ENCODE measurements around the gene WDCP. TPM values are rescaled to one million over a fixed set of nuclear protein-coding genes. Genes with fewer than 3 reads are reported as not detected.
"Not testable (repeated sequence)": the region's sequence is repeated elsewhere in the genome, so short reads cannot be mapped to it uniquely, and the experiment has no call there.

The WDCP gene, protein sequence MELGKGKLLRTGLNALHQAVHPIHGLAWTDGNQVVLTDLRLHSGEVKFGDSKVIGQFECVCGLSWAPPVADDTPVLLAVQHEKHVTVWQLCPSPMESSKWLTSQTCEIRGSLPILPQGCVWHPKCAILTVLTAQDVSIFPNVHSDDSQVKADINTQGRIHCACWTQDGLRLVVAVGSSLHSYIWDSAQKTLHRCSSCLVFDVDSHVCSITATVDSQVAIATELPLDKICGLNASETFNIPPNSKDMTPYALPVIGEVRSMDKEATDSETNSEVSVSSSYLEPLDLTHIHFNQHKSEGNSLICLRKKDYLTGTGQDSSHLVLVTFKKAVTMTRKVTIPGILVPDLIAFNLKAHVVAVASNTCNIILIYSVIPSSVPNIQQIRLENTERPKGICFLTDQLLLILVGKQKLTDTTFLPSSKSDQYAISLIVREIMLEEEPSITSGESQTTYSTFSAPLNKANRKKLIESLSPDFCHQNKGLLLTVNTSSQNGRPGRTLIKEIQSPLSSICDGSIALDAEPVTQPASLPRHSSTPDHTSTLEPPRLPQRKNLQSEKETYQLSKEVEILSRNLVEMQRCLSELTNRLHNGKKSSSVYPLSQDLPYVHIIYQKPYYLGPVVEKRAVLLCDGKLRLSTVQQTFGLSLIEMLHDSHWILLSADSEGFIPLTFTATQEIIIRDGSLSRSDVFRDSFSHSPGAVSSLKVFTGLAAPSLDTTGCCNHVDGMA
- 10 to 100 TPM; 23.2 to 24.1 TPM for total RNA-seq

- Mint-ChIP-seq H3K27ac (peak within 1 kb of the TSS; percentile 88), H3K36me3 (ENCODE audit: low read depth) (peaks cover 6% of the 10 kb centered on the region), H3K4me3 (peak within 1 kb of the TSS; percentile 90), H3K27me3 (ENCODE audit: low read depth) (peaks cover 5% of the 10 kb centered on the region), H3K4me1 (ENCODE audit: low read depth) (peaks cover 37% of the 10 kb centered on the region), H3K9me3 (ENCODE audit: insufficient read depth) (no peaks in the 10 kb centered on the region)
- ChIA-PET CTCF (interaction anchor here (0.9 to 2.3 kb wide), 6 partner anchors 13 to 222 kb away, joined by 3 to 19 read pairs (median 8); partner anchors contain the start of genes ATAD2B, SF3B6 and TP53I3), POLR2A (interaction anchor here (0.6 to 1.8 kb wide), 7 partner anchors 19 to 121 kb away, joined by 3 to 24 read pairs (median 8); partner anchors contain the start of genes ATAD2B, SF3B6, TP53I3 and UBXN2A)
- ATAC-seq (peak; percentile 99), DNase-seq (peak; percentile 98)
Measured at GRCh38 chr2:24046930-24047702, at the start of gene WDCP. WDCP (minus strand) TSS chr2:24047391; CDS start chr2:24039494, 7,897 bp downstream.

DNA sequence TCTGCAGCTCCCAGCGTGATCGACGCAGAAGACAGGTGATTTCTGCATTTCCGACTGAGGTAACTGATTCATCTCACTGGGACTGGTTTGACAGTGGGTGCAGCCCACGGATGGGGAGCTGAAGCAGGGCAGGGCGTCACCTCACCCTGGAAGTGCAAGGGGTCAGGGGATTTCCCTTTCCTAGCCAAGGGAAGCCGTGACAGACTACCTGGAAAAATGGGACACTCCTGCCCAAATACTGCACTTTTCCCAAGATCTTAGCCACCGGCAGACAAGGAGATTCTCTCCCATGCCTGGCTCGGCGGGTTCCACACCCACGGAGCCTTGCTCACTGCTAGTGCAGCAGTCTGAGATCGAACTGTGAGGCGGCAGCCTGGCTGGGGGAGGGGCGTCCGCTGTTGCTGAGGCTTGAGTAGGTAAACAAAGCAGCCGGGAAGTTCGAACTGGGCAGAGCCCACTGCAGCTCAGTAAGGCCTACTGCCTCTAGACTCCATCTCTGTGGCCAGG is 48.0 kb upstream of the WDCP start:
- H3K36me3 Mint-ChIP-seq (ENCODE audit: low read depth); H3K27me3 Mint-ChIP-seq (ENCODE audit: low read depth); DNase-seq; H3K4me1 Mint-ChIP-seq (ENCODE audit: low read depth); H3K9me3 Mint-ChIP-seq (ENCODE audit: insufficient read depth); H3K27ac Mint-ChIP-seq; H3K4me3 Mint-ChIP-seq; ATAC-seq; POLR2A ChIA-PET: not testable (repeated sequence)
- CTCF ChIA-PET, result interaction anchor here (0.7 kb wide), 1 partner anchor 10 kb away, joined by 3 read pairs; the partner anchor contains the start of gene TP53I3

GRCh38 chr2:24093270-24093669 is 46.1 kb upstream of the WDCP start:
- ATAC-seq; H3K9me3 Mint-ChIP-seq (ENCODE audit: insufficient read depth); CTCF ChIA-PET; DNase-seq; H3K4me1 Mint-ChIP-seq (ENCODE audit: low read depth); H3K4me3 Mint-ChIP-seq; H3K27me3 Mint-ChIP-seq (ENCODE audit: low read depth); H3K27ac Mint-ChIP-seq; H3K36me3 Mint-ChIP-seq (ENCODE audit: low read depth); POLR2A ChIA-PET: not testable (repeated sequence)

- peaks cover 2% of the 10 kb centered on the region for H3K36me3 Mint-ChIP-seq (ENCODE audit: low read depth)
- CTCF ChIA-PET, result no interaction called here
- ATAC-seq, result no peak
Measured at GRCh38 chr2:24088821-24089359, 41.7 kb upstream of the WDCP start.

GRCh38 chr2:24087032-24087431 is 39.8 kb upstream of the WDCP start:
- ChIA-PET CTCF (interaction anchor here (1.5 kb wide), 1 partner anchor 40 kb away, joined by 4 read pairs; the partner anchor contains the start of gene WDCP), POLR2A (no interaction called here)
- ATAC-seq (no peak), DNase-seq (no peak)
- H3K9me3 Mint-ChIP-seq (ENCODE audit: insufficient read depth), result no peaks in the 10 kb centered on the region
- H3K27me3 Mint-ChIP-seq (ENCODE audit: low read depth), result no peaks in the 10 kb centered on the region
- H3K27ac Mint-ChIP-seq, result no peak overlapping the region
- peaks cover 4% of the 10 kb centered on the region for H3K36me3 Mint-ChIP-seq (ENCODE audit: low read depth)
- no peak overlapping the region for H3K4me3 Mint-ChIP-seq
- H3K4me1 Mint-ChIP-seq (ENCODE audit: low read depth), result peaks cover 19% of the 10 kb centered on the region

More at GRCh38 chr2:24088821-24089359, 41.7 kb upstream of the WDCP start:
- no peaks in the 10 kb centered on the region for H3K9me3 Mint-ChIP-seq (ENCODE audit: insufficient read depth)
- POLR2A ChIA-PET, result no interaction called here
- no peak overlapping the region for H3K4me3 Mint-ChIP-seq
- H3K27me3 Mint-ChIP-seq (ENCODE audit: low read depth), result no peaks in the 10 kb centered on the region
- DNase-seq, result no peak
- H3K27ac Mint-ChIP-seq, result no peak overlapping the region
- H3K4me1 Mint-ChIP-seq (ENCODE audit: low read depth), result peaks cover 11% of the 10 kb centered on the region

GRCh38 chr2:24086241-24086640 is 39.0 kb upstream of the WDCP start:
- no peak overlapping the region for H3K27ac Mint-ChIP-seq
- DNase-seq (no peak), ATAC-seq (no peak)
- peaks cover 7% of the 10 kb centered on the region for H3K36me3 Mint-ChIP-seq (ENCODE audit: low read depth)
- no peaks in the 10 kb centered on the region for H3K27me3 Mint-ChIP-seq (ENCODE audit: low read depth)
- H3K4me1 Mint-ChIP-seq (ENCODE audit: low read depth), result peaks cover 19% of the 10 kb centered on the region
- no peaks in the 10 kb centered on the region for H3K9me3 Mint-ChIP-seq (ENCODE audit: insufficient read depth)
- no peak overlapping the region for H3K4me3 Mint-ChIP-seq
- POLR2A ChIA-PET, result no interaction called here
- CTCF ChIA-PET, result no interaction called here

GRCh38 chr2:24085200-24085489 is 38.0 kb upstream of the WDCP start:
- peaks cover 9% of the 10 kb centered on the region for H3K36me3 Mint-ChIP-seq (ENCODE audit: low read depth)
- DNase-seq (no peak), ATAC-seq (no peak)
- no peaks in the 10 kb centered on the region for H3K9me3 Mint-ChIP-seq (ENCODE audit: insufficient read depth)
- H3K4me1 Mint-ChIP-seq (ENCODE audit: low read depth), result peaks cover 19% of the 10 kb centered on the region
- no peak overlapping the region for H3K27ac Mint-ChIP-seq
- no peaks in the 10 kb centered on the region for H3K27me3 Mint-ChIP-seq (ENCODE audit: low read depth)
- H3K4me3 Mint-ChIP-seq, result peak overlapping the region; percentile 88
- ChIA-PET CTCF (interaction anchor here (1.0 to 4.6 kb wide), 25 partner anchors 9 to 742 kb away, joined by 3 to 74 read pairs (median 7); partner anchors contain the start of genes ATAD2B, FAM228B, FKBP1B and PFN4), POLR2A (interaction anchor here (0.6 to 2.0 kb wide), 3 partner anchors 9 to 158 kb away, joined by 3 to 5 read pairs (median 4); partner anchors contain the start of genes ATAD2B and SF3B6)

DNA sequence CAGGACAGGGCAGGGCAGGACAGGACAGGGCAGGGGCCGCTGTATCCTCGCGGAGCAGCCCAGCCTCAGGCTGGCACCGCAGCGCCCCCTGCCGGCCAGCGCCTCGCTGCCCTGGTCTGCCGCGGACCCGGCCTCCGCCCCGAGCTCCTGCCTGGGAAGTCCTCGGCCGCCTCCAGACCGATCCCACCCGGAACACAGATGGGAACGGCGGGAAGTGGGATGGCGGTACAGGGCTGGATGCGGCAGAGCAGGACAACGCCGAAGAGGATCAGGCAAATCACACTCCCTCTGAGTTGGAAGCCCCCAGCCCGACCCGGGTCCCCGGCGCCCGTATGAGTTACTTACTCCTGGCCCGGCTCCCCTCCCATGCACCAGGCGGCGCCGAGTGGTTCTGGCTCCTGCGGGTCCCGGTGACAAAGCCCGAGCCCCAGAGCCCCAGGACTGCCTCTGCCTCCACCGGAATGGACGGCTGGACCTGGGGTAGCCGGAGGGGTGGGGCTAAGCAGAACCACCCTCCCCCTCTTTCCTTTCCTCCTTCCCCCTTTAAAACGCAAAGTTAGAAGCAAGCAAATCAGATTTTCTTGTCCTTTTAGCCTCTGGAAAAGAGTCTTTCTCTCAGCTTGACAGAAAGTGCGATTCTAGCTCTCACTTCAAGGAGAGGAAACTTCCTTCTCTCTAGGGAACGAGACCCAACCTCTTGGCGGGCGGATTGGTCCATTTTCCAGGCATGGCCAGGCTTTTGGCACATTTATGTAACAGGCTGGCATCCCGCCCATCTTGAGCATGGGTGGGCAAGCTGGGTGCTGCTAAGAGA is 37.4 kb upstream of the WDCP start, which contains the start of gene TP53I3:
TP53I3 (minus strand) TSS at position 449 of the 814 bp plus-strand sequence. CDS start 508 bp downstream, outside the sequence.
- POLR2A ChIA-PET, result interaction anchor here (1.0 to 2.3 kb wide), 9 partner anchors 8 to 260 kb away, joined by 3 to 22 read pairs (median 5); partner anchors contain the start of genes ATAD2B, SF3B6 and WDCP
- Mint-ChIP-seq H3K4me3 (peak within 1 kb of the TSS; percentile 88), H3K4me1 (ENCODE audit: low read depth) (peaks cover 19% of the 10 kb centered on the region), H3K36me3 (ENCODE audit: low read depth) (peaks cover 9% of the 10 kb centered on the region), H3K9me3 (ENCODE audit: insufficient read depth) (no peaks in the 10 kb centered on the region), H3K27ac (peak within 1 kb of the TSS; percentile 92), H3K27me3 (ENCODE audit: low read depth) (no peaks in the 10 kb centered on the region)
- DNase-seq (peak; percentile 84), ATAC-seq (peak; percentile 97)
- CTCF ChIA-PET, result interaction anchor here (0.6 to 4.6 kb wide), 41 partner anchors 8 to 743 kb away, joined by 3 to 74 read pairs (median 5); partner anchors contain the start of genes ATAD2B, FAM228B, FKBP1B and PFN4

DNA sequence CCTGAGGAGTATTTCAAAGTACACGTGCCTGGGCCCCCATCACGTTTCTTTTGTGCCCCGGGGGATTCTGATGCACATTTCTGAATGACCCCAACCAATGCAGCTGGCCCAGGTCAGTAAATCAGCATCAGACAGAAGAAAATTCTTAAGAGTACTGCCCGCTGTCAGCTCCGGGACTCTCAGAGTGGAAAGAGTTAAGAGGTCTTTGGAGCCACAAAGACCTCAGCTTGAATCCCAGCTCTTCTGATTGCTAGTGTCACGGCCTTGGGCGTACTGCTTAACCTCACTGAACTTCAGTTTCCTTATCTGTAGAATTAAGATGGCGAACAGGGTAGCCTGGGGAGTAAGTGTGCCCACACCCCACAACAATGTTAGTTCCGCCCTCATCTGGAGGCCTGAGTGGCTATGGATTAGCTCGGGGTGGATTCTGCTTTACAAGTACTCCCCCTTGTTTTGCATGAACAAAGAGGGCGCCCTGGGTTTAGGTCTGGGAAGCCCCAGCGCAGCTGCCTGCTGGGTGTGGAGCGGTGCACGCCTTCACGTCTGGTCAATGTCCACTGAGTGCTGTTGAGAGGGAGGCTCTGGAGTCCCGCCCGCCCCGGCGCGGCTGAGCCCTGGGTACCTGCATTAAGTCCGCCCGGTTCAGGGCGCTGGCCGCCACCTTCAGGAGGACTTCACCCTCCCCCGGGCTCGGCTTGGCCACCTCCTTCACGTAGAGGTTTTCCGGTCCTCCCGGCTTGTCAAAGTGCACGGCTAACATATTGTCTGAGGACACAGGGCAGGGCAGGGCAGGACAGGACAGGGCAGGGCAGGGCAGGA is 36.6 kb upstream of the WDCP start:
- CTCF ChIA-PET, result interaction anchor here (0.6 to 4.6 kb wide), 39 partner anchors 10 to 744 kb away, joined by 3 to 74 read pairs (median 5); partner anchors contain the start of genes ATAD2B, FAM228B, FKBP1B and PFN4
- Mint-ChIP-seq H3K4me1 (ENCODE audit: low read depth) (peaks cover 19% of the 10 kb centered on the region), H3K27ac (peak overlapping the region; percentile 92), H3K27me3 (ENCODE audit: low read depth) (no peaks in the 10 kb centered on the region), H3K4me3 (peak overlapping the region; percentile 88), H3K36me3 (ENCODE audit: low read depth) (peaks cover 9% of the 10 kb centered on the region), H3K9me3 (ENCODE audit: insufficient read depth) (no peaks in the 10 kb centered on the region)
- ATAC-seq (peak; percentile 74), DNase-seq (peak; percentile 76)
- POLR2A ChIA-PET, result interaction anchor here (0.6 to 2.3 kb wide), 9 partner anchors 10 to 259 kb away, joined by 3 to 22 read pairs (median 5); partner anchors contain the start of genes ATAD2B and WDCP

Measured in activated CD8-positive, alpha-beta T cell treated with anti-CD3 and anti-CD28 coated beads, Interleukin-2, amount 10 ng/mL, durations not matched to agents 7 days and 5 days (primary cell).